Measurements from ENCODE around the gene ETNPPL.

- TF ChIP-seq CTCF (IDR thresholded peaks at IDR 0.05; ENCODE audit: low read depth, low read length) (no peak), EZH2phosphoT487 (IDR thresholded peaks at IDR 0.05; ENCODE audit: low read depth) (no peak)
These were observed 16.3 kb downstream of the ETNPPL start for GRCh38 chr4:108746511-108746910.

All from OCI-LY3 (cell line).